H1 (cell line): ENCODE results near the gene LMNA. TPM values are rescaled to one million over a fixed set of nuclear protein-coding genes. Genes with fewer than 3 reads are reported as not detected.

ENCODE experiments used
- CTCF ChIA-PET: fragments of 300-600 bp; sonication (Branson Sonifier 250); formaldehyde crosslinking; loops from one replicate; lab custom pipeline; 2021; ENCODE audit not compliant: partially characterized antibody; lab: Charles Lee
- POLR2A ChIA-PET: fragments of 300-600 bp; sonication (Branson Sonifier 250); formaldehyde crosslinking; loops from one replicate; lab custom pipeline; 2021; ENCODE audit warnings: inconsistent platforms; ENCODE audit not compliant: partially characterized antibody; lab: Charles Lee
- DNase-seq, 2 experiments: peaks; one replicate each; pipeline versions ENCODE4 v3.0.0 to v3.0.0-alpha.2; 2010 to 2022; ENCODE audit warnings: low spot score in 2 of 2, low read depth in 1 of 2, mixed read lengths in 1 of 2
- FAIRE-seq: peaks from 2 replicates; lab custom pipeline; 2011; peaks lifted over from hg19 to GRCh38; lab: Jason Lieb, UNC
- H2AFZ ChIP-seq: 2 replicates; pipeline ENCODE4 v1.8.1; 2012; ENCODE audit warnings: low read length, inconsistent platforms
- H2AK5ac ChIP-seq: 2 replicates; pipeline ENCODE4 v1.6.1; 2013; ENCODE audit warnings: low read depth, low read length
- H2BK120ac ChIP-seq: replicated peaks from 2 replicates; pipeline ENCODE3; 2013; ENCODE audit warnings: low read depth, low read length, inconsistent platforms
- H2BK12ac ChIP-seq: 2 replicates; pipeline ENCODE4 v1.6.1; 2013; ENCODE audit warnings: low read depth, low read length
- H2BK15ac ChIP-seq: 2 replicates; pipeline ENCODE4 v1.6.1; 2013; ENCODE audit warnings: low read length
- H2BK20ac ChIP-seq: 2 replicates; pipeline ENCODE4 v1.6.1; 2013; ENCODE audit warnings: low read length
- H2BK5ac ChIP-seq: 2 replicates; pipeline ENCODE4 v1.6.1; 2013; ENCODE audit warnings: low read depth, low read length
- H3K14ac ChIP-seq: 2 replicates; pipeline ENCODE4 v1.6.1; 2013; ENCODE audit warnings: inconsistent platforms; ENCODE audit not compliant: insufficient read length
- H3K18ac ChIP-seq: 2 replicates; pipeline ENCODE4 v1.6.1; 2013; ENCODE audit warnings: low read length; ENCODE audit errors: extremely low read depth
- H3K23ac ChIP-seq: 2 replicates; pipeline ENCODE4 v1.6.1; 2013; ENCODE audit warnings: inconsistent platforms; ENCODE audit not compliant: insufficient read length
- H3K23me2 ChIP-seq: 2 replicates; pipeline ENCODE4 v1.6.1; 2013; ENCODE audit warnings: low read depth, low read length
- H3K27ac ChIP-seq: 2 replicates; pipeline ENCODE4 v1.6.1; 2011; ENCODE audit warnings: low read depth, low read length, inconsistent platforms
- H3K27me3 ChIP-seq, 4 experiments: replicated peaks in 1 of 4; 1 replicate in 1 of 4; 2 replicates in 3 of 4; pipeline versions ENCODE4 v1.6.1 to v1.8.1; 2011 to 2013; ENCODE audit warnings: low read length in 3 of 4, mild to moderate bottlenecking in 3 of 4, inconsistent platforms in 2 of 4, mixed read lengths in 2 of 4, moderate library complexity in 1 of 4; ENCODE audit not compliant: control insufficient read depth in 3 of 4, insufficient read depth in 3 of 4; ENCODE audit errors: extremely low read depth in 1 of 4
- H3K36me3 ChIP-seq, 4 experiments: 2 replicates each; pipeline versions ENCODE4 v1.6.1 to v1.8.1; 2011 to 2013; ENCODE audit warnings: mild to moderate bottlenecking in 4 of 4, low read length in 3 of 4, moderate library complexity in 2 of 4, control low read depth in 1 of 4, inconsistent platforms in 1 of 4; ENCODE audit not compliant: insufficient read depth in 4 of 4, control insufficient read depth in 2 of 4
- H3K4ac ChIP-seq: replicated peaks from 2 replicates; pipeline ENCODE3; 2013; ENCODE audit warnings: low read length, low read depth, mixed read lengths, inconsistent platforms; ENCODE audit not compliant: insufficient read length
- H3K4me1 ChIP-seq, 4 experiments: replicated peaks in 1 of 4; 1 replicate in 1 of 4; 2 replicates in 3 of 4; pipeline versions ENCODE4 v1.6.1 to v1.8.1; 2011 to 2013; ENCODE audit warnings: low read length in 3 of 4, inconsistent platforms in 2 of 4, mixed read lengths in 1 of 4; ENCODE audit not compliant: insufficient read depth in 4 of 4, control insufficient read depth in 3 of 4
- H3K4me2 ChIP-seq, 2 experiments: 2 replicates each; pipeline versions ENCODE4 v1.6.1 to v1.8.1; 2011 to 2013; ENCODE audit warnings: low read depth in 2 of 2, low read length in 2 of 2, control low read depth in 1 of 2, inconsistent platforms in 1 of 2, mild to moderate bottlenecking in 1 of 2; ENCODE audit not compliant: insufficient read depth in 1 of 2
- H3K4me3 ChIP-seq, 4 experiments: fragments of 200-600, 300-600 bp in 1 of 4; sonication (generic), shearing (Covaris generic), sonication (Bioruptor Twin) in 1 of 4; 2 replicates each; pipeline versions ENCODE4 v1.5.1 to v1.8.1; 2011 to 2016; ENCODE audit warnings: low read length in 4 of 4, low read depth in 3 of 4, control low read depth in 2 of 4, inconsistent platforms in 2 of 4, mild to moderate bottlenecking in 2 of 4, mixed read lengths in 1 of 4, moderate library complexity in 1 of 4; ENCODE audit not compliant: insufficient read depth in 2 of 4; ENCODE audit errors: extremely low read depth in 1 of 4
- H3K56ac ChIP-seq: replicated peaks from 2 replicates; pipeline ENCODE3; 2013; ENCODE audit warnings: low read depth, mild to moderate bottlenecking, mixed read lengths, low read length, inconsistent platforms; ENCODE audit not compliant: insufficient read length
- H3K79me1 ChIP-seq: 2 replicates; pipeline ENCODE4 v1.6.1; 2013; ENCODE audit warnings: low read depth, low read length, control low read depth
- H3K79me2 ChIP-seq, 2 experiments: 2 replicates each; pipeline versions ENCODE4 v1.6.1 to v1.8.1; 2012 to 2013; ENCODE audit warnings: low read length in 2 of 2, mild to moderate bottlenecking in 2 of 2, inconsistent platforms in 1 of 2; ENCODE audit not compliant: insufficient read depth in 2 of 2, control insufficient read depth in 1 of 2
- H3K9ac ChIP-seq, 4 experiments: replicated peaks in 1 of 4; 1 replicate in 1 of 4; 2 replicates in 3 of 4; pipeline versions ENCODE4 v1.6.1 to v1.8.1; 2011 to 2013; ENCODE audit warnings: low read depth in 3 of 4, low read length in 3 of 4, control low read depth in 2 of 4, mild to moderate bottlenecking in 2 of 4, moderate library complexity in 2 of 4, inconsistent platforms in 1 of 4; ENCODE audit errors: extremely low read depth in 1 of 4
- H3K9me3 ChIP-seq, 2 experiments: 2 replicates each; pipeline versions ENCODE4 v1.6.1 to v1.8.1; 2012 to 2013; ENCODE audit warnings: mild to moderate bottlenecking in 2 of 2, moderate library complexity in 2 of 2, control low read depth in 1 of 2, inconsistent platforms in 1 of 2, low read depth in 1 of 2, low read length in 1 of 2, mixed read lengths in 1 of 2; ENCODE audit not compliant: insufficient read depth in 2 of 2
- H4K20me1 ChIP-seq, 2 experiments: replicated peaks in 1 of 2; 2 replicates each; pipeline versions ENCODE3 to v1.8.1; 2011 to 2013; ENCODE audit warnings: inconsistent platforms in 2 of 2, low read length in 2 of 2, mild to moderate bottlenecking in 1 of 2; ENCODE audit not compliant: insufficient read depth in 2 of 2, control insufficient read depth in 1 of 2
- H4K5ac ChIP-seq: 2 replicates; pipeline ENCODE4 v1.6.1; 2013; ENCODE audit warnings: low read length, low read depth, mixed read lengths, inconsistent platforms; ENCODE audit not compliant: insufficient read length
- H4K8ac ChIP-seq: 2 replicates; pipeline ENCODE4 v1.8.0; 2013; ENCODE audit warnings: mild to moderate bottlenecking, moderate library complexity, low read length, inconsistent platforms; ENCODE audit not compliant: insufficient read depth; ENCODE audit errors: extremely low read depth
- H4K91ac ChIP-seq: replicated peaks from 2 replicates; pipeline ENCODE3; 2013; ENCODE audit warnings: low read length, mixed read lengths, inconsistent platforms; ENCODE audit not compliant: insufficient read length
- ASH2L ChIP-seq: fragments of 200-600, 300-600 bp; sonication (generic); IDR thresholded peaks from one replicate; pipeline ENCODE4 v1.7.1; 2017; ENCODE audit warnings: low read length
- EGR1 ChIP-seq: IDR thresholded peaks from 2 replicates; pipeline ENCODE4 v1.6.1; 2011; ENCODE audit warnings: low read depth, low read length, borderline replicate concordance
- FOSL1 ChIP-seq: IDR thresholded peaks from 2 replicates; pipeline ENCODE4 v1.6.1; 2011; ENCODE audit warnings: mild to moderate bottlenecking, low read depth, low read length, moderate library complexity; ENCODE audit not compliant: insufficient read depth
- HDAC6 ChIP-seq: IDR thresholded peaks from one replicate; pipeline ENCODE4 v1.7.1; 2012; ENCODE audit warnings: low read depth, mild to moderate bottlenecking, inconsistent platforms, low read length, moderate library complexity
- KDM4A ChIP-seq: IDR thresholded peaks from one replicate; pipeline ENCODE4 v1.7.1; 2012; ENCODE audit warnings: low read depth, mild to moderate bottlenecking, moderate library complexity, low read length, inconsistent platforms; ENCODE audit not compliant: severe bottlenecking
- MAFK ChIP-seq: IDR thresholded peaks from 2 replicates; pipeline ENCODE4 v1.6.1; 2012; ENCODE audit warnings: low read depth, mild to moderate bottlenecking, improper control_type of control experiment, low read length
- NRF1 ChIP-seq: IDR thresholded peaks from 2 replicates; pipeline ENCODE4 v1.6.1; 2011; ENCODE audit warnings: mild to moderate bottlenecking, low read depth, low read length, improper control_type of control experiment
- PHF8 ChIP-seq: fragments of 200-600 bp; sonication (generic); conservative IDR thresholded peaks from 2 replicates; pipeline ENCODE4 v1.7.1; 2012; ENCODE audit warnings: low read depth, mild to moderate bottlenecking, inconsistent platforms, low read length, moderate library complexity
- RNF2 ChIP-seq: fragments of 200-900, 300-1000 bp; sonication (generic); IDR thresholded peaks from 2 replicates; pipeline ENCODE4 v1.7.1; 2016; ENCODE audit warnings: borderline replicate concordance, low read depth, mild to moderate bottlenecking, antibody characterized with exemption, low read length; ENCODE audit not compliant: poor library complexity, severe bottlenecking; ENCODE audit errors: missing control alignments
- SIN3A ChIP-seq, 2 experiments: IDR thresholded peaks in 1 of 2; conservative IDR thresholded peaks in 1 of 2; 2 replicates each; pipeline ENCODE4 v1.6.1; 2011 to 2012; ENCODE audit warnings: low read length in 2 of 2, improper control_type of control experiment in 1 of 2, low read depth in 1 of 2, mild to moderate bottlenecking in 1 of 2
- SRF ChIP-seq: IDR thresholded peaks from 2 replicates; pipeline ENCODE4 v1.6.1; 2011; ENCODE audit warnings: mild to moderate bottlenecking, low read depth, low read length, moderate library complexity
- TAF1 ChIP-seq: IDR thresholded peaks from 2 replicates; pipeline ENCODE4 v1.6.1; 2011; ENCODE audit warnings: mild to moderate bottlenecking, low read depth, low read length
- YY1 ChIP-seq: IDR thresholded peaks from 2 replicates; pipeline ENCODE4 v1.6.1; 2011; ENCODE audit warnings: low read depth, mild to moderate bottlenecking, low read length
- WGBS, 2 experiments: shearing (Covaris generic) in 1 of 2; methylation state at CpG; one replicate each; pipeline versions ENCODE4 v1.1.6 to v1.1.7; 2013 to 2015; ENCODE audit warnings: low lambda C conversion rate in 2 of 2, mixed read lengths in 2 of 2, inconsistent platforms in 1 of 2, low coverage in 1 of 2, missing lambda C conversion rate in 1 of 2; ENCODE audit not compliant: insufficient replicate concordance in 2 of 2, insufficient coverage in 1 of 2, insufficient read length in 1 of 2; ENCODE audit errors: extremely low coverage in 1 of 2, missing lambda C conversion rate in 1 of 2; 5-methylcytosine and 5-hydroxymethylcytosine counted together
- polyA plus RNA-seq, 7 experiments: library from polyadenylated mRNA; depleted of rRNA in 3 of 7; stranded (reverse) in 5 of 7; unstranded in 2 of 7; fragments of >200 nt in 5 of 7; fragments of 200-250 nt in 2 of 7; gene quantifications; 1 replicate in 5 of 7; 2 replicates in 1 of 7; 4 replicates in 1 of 7; pipeline versions ENCODE4 v1.2.1 to v1.2.3, GENCODE V29; 2011 to 2013; ENCODE audit warnings: missing spikeins in 2 of 7, mixed read lengths in 2 of 7
- total RNA-seq: library from RNA; stranded (reverse); fragmentation: NEBNext Ultra II Directional; extraction: Animal tissue kit (Norgen Biotek cat#: 25700); gene quantifications from 2 replicates; pipeline ENCODE4 v1.2.1, GENCODE V29; 2021

LMNA gene
- total and polyA plus RNA-seq, 2 of the 8 experiments (the other 6 are each of a cell fraction or from before 2014, with no cell fraction given), result 25.8 to 46.8 TPM

DNA sequence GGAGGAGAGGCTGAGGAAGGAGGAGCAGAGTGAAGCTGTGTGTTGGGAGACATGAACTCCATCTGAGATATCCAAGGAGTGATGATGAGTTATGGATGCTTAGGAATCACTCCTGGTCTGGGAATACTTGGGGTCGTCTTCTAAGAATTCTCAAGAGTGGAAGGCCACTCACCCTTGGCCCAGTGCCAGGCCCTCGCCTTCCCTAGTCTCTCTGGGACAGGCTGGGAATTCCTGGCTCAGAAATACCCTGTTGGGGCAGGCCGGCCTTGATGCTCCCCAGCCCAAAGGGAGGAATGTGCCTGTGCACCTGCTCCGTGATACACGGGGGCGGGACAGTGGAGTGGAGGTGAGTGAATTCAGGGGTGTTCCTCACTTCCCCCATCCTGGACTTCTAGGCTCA lies 12.6 kb upstream of the LMNA start:
- Histone ChIP-seq H2BK20ac (no peak overlapping the region), H3K14ac (no peak overlapping the region), H3K23me2 (peaks cover 7% of the 10 kb centered on the region; the same call in 1 of the 2 replicates), H3K27ac (no peak overlapping the region), H3K4me1 (peaks cover under 1 to 33% (median 27%) of the 10 kb centered on the region in 4 experiments), H2BK120ac (no peak overlapping the region), H3K9me3 (no peaks in the 10 kb centered on the region), H2AK5ac (0 out of 2 replicates have a peak overlapping the region, but pooled peaks have one; percentile 55), H3K56ac (no peak overlapping the region), H3K4me2 (no peak overlapping the region), H3K27me3 (no peaks in the 10 kb centered on the region; a peak in 1 of 7 replicates), H2BK12ac (peak overlapping the region; percentile 86), H3K79me1 (peaks cover 2% of the 10 kb centered on the region; the same call in 1 of the 2 replicates), H4K91ac (no peak overlapping the region), H3K18ac (0 out of 2 replicates have a peak overlapping the region, but pooled peaks have one; percentile 36), H2BK15ac (peak overlapping the region; percentile 90; the same call in 1 of the 2 replicates), H3K4ac (no peak overlapping the region), H4K8ac (no peak overlapping the region), H3K79me2 (no peaks in the 10 kb centered on the region), H2AFZ (no peak overlapping the region), H3K4me3 (no peak overlapping the region), H3K9ac (no peak overlapping the region), H4K20me1 (peaks cover 0 to 6% of the 10 kb centered on the region in 2 experiments), H2BK5ac (0 out of 2 replicates have a peak overlapping the region, but pooled peaks have one; percentile 8), H3K23ac (no peak overlapping the region), H4K5ac (no peak overlapping the region), H3K36me3 (no peaks in the 10 kb centered on the region)
- no peak for FAIRE-seq
- CTCF ChIA-PET, result interaction anchor here (0.6 to 29.5 kb wide), 8 partner anchors 6 to 118 kb away, joined by 3 to 1994 read pairs (median 3); partner anchors contain the start of genes LMNA, MEX3A and PMF1
- 83% methylated on average over 6 of the region's 6 CpGs; no CpG with 5 or more reads in 1 of the 2 experiments for WGBS, 2 experiments
- no peak for DNase-seq
- POLR2A ChIA-PET, result interaction anchor here (0.7 to 29.6 kb wide), 6 partner anchors 10 to 111 kb away, joined by 3 to 763 read pairs (median 4); partner anchors contain the start of genes LMNA, MEX3A and PMF1
- TF ChIP-seq EGR1, result no peak
- no peak for TF ChIP-seq TAF1
- no peak for TF ChIP-seq NRF1
- TF ChIP-seq PHF8, result no peak
- no peak for TF ChIP-seq FOSL1
- TF ChIP-seq YY1, result no peak
- TF ChIP-seq SIN3A (conservative IDR thresholded peaks at IDR 0.05 in 1 of 2, IDR thresholded peaks at IDR 0.05 in 1 of 2; ENCODE audit: low read depth in 1 of 2, low read length in 2 of 2), result no peak
- TF ChIP-seq SRF, result no peak
- TF ChIP-seq ASH2L, result no peak
- no peak for TF ChIP-seq RNF2
- TF ChIP-seq KDM4A, result no peak
- TF ChIP-seq HDAC6, result no peak
- no peak for TF ChIP-seq MAFK
